GM12874 (cell line): ENCODE measurements around the gene JOSD1.

Experiments used
- CTCF ChIP-seq: IDR thresholded peaks from 2 replicates; pipeline ENCODE4 v1.5.1; 2011; ENCODE audit warnings: low read depth, mild to moderate bottlenecking, control low read depth, low read length, moderate library complexity; ENCODE audit not compliant: insufficient read depth

JOSD1 gene

GRCh38 chr22:38675833-38676232 lies 24.9 kb downstream of the JOSD1 start:
- no peak for TF ChIP-seq CTCF

GRCh38 chr22:38674888-38675287 lies 25.9 kb downstream of the JOSD1 start:
- no peak for TF ChIP-seq CTCF

GRCh38 chr22:38657045-38657909 lies 43.5 kb downstream of the JOSD1 start:
- no peak for TF ChIP-seq CTCF

- no peak for TF ChIP-seq CTCF
Measured at GRCh38 chr22:38656256-38657044, 44.3 kb downstream of the JOSD1 start, which contains the start of the genes CBY1 and FAM227A. Gene CBY1, plus strand, starts transcription at chr22:38656638. Its CDS starts 11,417 bp downstream, at chr22:38668055. Gene FAM227A, minus strand, starts transcription at chr22:38656392. Its CDS starts 6,224 bp downstream, at chr22:38650168.

GRCh38 chr22:38655519-38656255 lies 45.1 kb downstream of the JOSD1 start:
- TF ChIP-seq CTCF: no peak

- no peak for TF ChIP-seq CTCF
Measured at GRCh38 chr22:38653741-38654140, 47.0 kb downstream of the JOSD1 start.

GRCh38 chr22:38652859-38653258 lies 47.9 kb downstream of the JOSD1 start:
- no peak for TF ChIP-seq CTCF
